HG03558 (cell line): ENCODE data around the gene MCC.
"Not testable (repeated sequence)": the region's sequence is repeated elsewhere in the genome, so short reads cannot be mapped to it uniquely, and the experiment has no call there.

Source experiments
- ATAC-seq: cut with Tn5 transposase; IDR thresholded peaks from one replicate; pipeline ENCODE4 v1.9.1; 2021; ENCODE audit warnings: moderate number of reproducible peaks; ENCODE audit not compliant: unreplicated experiment; ENCODE audit errors: extremely low read depth

Gene MCC

DNA sequence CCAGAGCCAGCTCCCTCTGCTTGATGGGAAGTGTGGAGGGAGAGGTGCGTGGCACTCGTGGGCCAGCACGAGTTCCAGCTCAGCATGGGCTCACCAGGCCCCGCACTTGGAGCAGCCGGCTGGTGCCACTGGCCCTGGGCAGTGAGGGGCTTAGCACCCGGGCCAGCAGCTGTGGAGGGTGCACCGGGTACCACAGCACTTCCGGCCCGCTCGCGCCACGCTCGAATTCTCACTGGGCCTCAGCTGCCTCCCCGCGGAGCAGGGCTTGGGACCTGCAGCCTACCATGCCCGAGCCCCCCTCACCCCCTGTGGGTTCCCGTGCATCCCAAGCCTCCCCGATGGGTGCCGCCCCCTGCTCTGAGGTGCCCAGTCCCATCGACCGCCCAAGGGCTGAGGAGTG lies 413.2 kb downstream of the MCC start:
- no peak for ATAC-seq

DNA sequence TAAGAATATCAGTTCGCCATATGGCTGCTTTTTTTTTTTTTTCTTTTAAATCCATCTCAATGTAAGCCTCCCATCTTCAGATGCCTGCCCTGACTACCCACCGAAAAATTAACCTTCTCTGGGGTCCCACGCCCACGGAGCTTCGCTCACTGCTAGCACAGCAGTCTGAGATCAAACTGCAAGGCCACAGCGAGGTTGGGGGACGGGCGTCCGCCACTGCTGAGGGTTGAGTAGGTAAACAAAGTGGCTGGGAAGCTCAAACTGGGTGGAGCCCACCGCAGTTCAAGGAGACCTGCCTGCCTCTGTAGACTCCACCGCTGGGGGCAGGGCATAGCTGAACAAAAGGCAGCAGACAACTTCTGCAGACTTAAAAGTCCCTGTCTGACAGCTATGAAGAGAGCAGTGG lies 414.6 kb downstream of the MCC start:
- not testable (repeated sequence) for ATAC-seq

DNA sequence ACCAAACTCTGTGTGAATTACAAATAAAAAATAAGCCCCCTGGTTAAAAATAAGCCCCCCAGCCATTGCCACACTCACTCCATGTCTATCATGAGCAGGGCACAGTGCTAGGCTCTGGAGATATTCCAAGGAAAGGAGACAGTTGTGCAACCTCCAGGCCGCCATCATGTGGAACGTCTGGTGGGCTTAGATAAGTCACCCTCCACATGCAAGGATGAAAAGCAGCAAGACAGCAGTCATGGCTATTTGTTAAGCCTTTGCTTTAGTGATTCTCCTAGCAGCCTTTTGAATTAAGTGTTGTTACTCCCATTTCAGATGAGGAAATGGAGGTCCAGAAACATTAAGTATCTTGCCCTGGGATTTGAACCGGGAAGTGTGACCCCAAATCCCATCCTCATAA lies 416.9 kb downstream of the MCC start:
- ATAC-seq: no peak

DNA sequence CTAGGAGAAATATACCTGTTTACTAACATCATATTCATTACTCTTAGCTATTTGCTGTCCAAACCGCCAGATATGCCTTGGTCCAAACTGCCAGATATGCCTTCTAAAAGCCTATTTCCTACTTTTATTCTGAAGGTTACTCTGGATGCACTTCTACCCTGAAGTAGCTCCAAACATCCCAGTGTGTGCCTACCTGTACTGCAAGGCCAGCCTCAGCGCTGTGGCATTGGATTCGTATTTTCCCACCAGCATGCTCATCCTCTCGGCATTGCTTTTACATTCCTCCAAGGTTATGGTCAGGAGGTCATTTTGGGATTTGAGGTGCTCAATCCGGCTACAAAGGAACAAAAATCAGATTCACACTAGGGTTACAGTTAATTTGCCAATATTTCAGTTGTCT lies 417.4 kb downstream of the MCC start:
- no peak for ATAC-seq

DNA sequence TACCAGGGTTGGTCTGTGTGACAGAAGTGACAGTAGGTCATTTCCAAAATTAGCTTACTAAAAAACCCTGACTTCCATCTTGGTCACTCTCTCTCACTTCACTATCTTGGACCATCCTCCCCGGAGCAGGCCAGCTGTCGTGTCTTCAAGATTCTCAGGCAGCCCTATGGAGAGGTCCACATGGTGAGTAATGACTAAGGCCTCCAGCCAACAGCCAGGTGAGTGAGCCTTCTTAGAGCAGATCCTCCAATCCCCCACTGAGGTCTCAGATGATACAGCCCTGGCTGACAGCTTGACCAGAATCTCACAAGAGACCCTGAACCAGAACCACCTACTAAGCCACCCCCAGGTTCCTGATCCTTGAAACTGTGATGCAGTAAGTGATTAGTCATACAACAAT lies 419.7 kb downstream of the MCC start:
- no peak for ATAC-seq

DNA sequence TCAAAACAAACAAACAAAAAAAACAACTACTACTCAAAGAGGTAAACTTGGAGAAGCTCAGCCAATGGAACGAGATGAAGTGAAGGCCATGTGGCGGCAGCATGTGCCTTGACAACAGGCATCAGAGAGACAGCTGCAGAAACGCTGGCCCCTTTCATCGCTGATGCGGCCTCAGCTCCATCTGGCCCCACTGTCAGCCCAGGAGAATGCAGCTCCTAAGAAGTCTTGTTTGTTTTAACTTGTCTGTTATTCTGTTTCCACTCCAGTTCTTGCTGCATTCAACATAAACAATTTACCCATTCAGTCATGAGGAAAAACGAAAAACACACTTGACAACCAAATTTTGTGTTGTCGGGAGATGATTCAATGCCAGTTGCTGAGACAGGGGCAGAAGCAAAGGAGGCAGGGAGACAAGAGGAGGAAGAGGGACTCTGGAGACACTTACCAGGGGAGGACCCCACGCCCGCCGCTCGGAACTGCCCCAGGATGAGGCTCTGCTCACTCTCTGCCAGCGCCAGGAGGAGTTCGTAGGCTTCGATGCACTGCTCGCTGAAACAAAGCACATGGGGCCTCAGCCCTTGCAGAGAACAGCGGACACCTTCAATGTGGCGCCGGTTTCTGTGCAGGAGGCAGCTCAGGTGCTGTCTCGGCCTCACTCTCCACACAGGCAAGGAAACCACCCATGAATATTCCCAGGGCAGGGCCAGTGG lies 420.5 kb downstream of the MCC start:
- ATAC-seq: no peak

DNA sequence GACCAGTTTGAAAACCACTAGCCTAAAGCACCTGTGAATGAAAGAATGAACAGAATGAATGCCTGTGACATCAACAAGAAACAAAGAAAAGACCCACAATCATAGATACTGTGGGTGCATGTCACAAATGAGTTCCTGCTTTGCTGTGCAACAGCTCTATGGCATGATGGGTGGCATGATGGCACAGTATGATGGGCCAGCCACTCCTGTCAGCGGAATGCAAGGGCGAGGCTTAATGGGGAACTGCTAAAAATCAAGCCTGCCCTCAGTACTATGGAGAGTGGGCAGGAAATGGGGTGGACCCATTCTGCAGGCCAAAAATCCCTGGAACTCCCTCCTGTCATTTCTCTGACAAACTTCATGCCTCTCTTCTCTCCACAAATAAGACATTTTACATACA lies 422.6 kb downstream of the MCC start:
- no peak for ATAC-seq

DNA sequence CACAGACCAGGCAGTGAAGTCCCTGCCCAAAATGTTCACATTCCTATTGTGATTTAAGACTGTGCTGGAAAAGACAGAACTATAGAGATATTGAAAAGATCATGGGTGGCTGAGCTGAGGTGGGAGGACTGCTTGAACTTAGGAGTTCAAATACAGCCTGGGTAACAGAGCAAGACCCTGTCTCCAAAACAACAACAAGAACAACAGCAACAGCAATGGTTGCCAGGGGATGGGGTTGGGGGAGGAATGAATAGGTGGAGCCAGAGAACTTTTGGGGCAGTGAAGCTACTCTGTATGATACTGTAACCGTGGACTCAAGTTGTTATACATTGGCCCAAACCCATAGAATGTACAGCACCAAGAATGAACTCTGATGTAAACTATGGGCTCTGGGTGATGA lies 423.4 kb downstream of the MCC start:
- no peak for ATAC-seq

DNA sequence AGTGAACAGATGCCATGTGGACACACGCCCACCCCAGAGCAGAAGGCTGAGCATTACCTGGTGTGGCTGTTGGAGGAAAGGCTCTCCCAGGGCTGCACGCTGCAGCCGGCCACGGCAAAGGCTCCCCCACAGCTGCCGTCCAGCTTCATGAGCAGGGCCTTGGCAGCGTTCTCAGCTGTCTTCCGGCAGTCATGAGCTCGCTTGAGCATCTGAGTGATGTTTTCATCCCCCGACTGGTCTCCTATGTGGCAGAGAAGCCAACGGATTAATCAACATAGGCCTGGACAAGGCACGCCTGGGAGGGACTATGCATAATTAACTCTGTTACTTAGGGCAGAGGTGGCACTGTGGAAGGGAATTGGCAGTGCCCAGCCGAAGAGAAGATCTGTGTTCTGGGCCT lies 424.3 kb downstream of the MCC start:
- ATAC-seq: no peak

DNA sequence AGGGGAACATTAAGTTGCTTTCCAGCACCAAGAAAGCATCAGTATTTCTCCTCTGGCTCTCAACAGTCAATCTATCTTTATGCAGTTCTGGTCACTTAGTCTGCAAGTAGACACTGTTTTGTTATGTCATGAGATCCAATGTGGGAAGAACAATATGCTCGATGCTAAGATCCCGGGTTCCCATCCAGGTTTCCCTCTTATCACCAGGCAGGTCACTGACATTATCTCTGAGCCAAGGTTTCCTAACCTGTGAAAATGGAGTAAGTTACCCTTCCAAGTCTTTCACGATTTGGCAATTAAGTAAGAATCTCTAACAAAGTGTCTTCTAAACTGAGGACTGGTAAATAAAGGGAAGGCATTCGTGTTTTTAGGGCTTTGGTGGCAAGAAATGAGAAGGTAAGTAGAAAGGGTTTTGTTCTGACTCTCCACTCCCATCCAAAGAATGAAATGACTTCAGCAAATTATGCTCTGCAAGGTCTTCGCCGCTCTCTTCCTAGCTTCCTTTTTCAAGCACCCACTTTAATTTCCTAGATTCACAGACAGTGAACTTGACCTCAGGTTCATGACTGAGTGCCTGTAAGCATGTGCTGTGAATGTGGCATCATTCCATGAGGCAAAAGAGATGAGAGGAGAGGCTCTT lies 425.3 kb downstream of the MCC start:
- no peak for ATAC-seq

DNA sequence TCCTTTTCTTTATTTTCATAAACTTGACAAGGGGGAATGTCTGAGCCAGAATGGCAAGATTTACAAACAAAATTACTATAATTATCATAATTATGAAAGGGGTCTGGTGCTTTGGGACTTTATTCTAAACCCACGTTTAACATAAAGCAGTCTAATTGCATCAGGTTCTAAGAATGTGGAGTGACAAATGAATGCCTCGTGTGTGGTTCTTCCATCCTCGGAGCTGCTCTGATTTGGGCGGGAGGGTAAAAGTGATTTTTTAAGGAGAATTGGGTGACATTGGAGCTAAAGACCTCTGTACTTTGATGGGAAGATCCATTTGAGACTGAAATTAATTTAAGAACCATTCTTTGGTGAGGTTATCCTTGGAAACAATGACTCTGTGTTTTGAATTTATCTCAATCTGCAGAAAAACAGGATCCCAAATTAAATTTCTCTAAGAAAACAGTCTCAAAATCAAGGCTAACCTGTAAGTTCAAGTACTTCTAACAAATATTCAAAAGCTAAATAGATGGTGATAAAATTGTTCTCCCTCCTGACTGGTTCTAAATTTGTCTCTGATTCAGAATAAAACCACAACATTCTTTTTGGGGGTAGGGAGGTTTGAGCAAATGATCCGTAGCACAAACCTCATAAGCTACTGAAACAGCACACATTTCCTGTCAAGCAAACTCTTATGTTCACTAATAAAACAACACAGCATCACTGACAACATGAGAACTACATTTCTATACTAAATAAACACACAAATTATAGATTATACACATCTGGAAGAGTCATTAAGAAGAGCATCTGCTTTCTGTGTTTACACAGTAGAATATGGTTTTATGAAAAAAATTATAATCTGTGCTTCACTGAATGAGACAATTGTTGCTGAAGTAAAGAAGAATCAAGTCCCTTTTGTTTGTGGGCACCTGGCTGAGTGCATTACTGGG lies 426.1 kb downstream of the MCC start:
- ATAC-seq: no peak

DNA sequence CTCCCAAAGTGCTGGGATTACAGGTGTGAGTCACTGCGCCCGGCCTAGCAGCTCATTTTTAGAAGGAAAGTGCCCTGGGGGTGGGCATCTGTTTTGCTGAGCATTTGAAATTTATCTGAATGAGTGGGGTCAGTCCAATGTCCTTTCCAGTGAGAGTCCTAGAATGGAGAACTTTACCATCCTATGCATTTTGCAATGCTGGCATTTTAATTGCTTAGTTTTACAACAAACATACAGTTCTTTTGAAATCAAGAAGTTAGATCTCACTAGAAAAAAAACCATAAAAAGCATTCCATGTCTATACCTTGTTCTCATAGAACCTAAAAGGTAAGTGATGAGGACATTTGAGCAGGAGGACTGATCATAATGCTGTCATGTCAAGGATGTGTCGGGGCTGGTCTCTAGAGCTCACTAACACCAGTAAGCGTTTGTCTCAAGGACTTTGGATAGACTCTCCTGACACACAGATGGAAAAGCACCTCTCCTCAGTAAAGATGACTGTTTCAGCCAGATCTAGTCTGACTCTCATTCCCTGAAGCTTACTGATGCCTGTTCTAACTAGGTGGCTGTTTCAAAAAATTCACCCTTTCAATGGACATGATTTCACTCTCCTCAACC lies 427.7 kb downstream of the MCC start:
- ATAC-seq: no peak

DNA sequence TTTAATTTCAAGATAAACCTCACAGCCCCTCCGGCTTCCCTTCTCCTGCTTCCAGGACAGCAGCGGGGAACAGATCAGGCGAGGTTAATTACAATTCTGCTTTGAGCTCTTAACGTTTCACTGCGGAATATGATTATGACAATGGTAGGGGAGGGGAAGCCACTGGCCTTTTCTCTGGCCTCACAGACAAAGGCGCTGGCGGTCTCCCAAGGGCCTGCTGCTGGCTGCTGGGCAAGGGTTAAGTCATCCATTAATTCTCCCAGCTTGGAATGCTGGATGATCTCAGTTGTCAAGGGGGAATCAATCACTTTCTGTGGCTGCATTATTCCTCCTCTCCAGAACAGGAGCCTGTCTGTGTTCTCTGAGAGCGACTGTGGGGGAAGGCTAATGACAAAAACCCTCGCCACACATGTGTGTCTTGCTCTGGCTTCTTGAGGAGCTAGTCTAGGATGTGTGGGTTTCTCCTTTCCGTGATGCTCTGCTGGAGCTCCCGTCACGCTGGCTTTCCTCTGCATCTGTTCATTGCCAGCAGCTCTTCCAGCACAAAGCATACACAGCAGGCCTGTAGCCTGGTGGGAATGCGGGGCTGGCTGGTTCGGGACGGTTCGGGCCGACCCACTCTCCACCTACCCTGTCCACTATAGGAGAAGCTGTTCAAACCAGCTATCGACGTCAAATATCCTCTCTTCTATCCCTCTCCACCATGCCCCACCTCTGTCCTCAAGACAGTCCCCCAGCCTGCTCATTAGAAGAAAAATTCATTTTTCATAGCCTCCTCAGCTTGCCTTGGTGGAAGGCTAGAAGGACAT lies 428.8 kb downstream of the MCC start:
- no peak for ATAC-seq

DNA sequence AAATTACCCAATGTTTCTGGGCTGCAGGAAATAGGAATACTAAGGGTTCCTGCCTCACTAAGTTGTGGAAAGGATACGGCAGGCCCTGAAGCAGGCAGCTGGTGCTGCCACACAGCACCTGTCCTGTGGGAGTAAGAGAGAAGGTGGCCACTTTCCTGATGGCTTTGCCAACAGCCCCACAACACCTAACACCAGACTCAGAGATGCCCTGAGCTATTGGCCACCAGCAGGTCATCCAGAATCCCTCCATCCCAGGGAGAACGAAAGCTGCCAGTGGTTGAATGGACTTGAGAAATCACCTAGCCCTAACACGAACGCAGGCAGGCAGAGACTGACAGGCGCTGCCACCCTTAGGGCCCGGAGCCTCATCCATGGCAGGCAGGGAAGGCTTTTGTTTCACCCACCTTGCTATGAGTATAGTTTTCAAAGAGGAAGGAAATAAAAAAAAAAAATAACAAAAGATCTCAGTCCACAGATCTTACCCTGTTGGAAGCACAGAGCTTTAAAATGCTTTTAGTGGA lies 429.5 kb downstream of the MCC start:
- no peak for ATAC-seq

DNA sequence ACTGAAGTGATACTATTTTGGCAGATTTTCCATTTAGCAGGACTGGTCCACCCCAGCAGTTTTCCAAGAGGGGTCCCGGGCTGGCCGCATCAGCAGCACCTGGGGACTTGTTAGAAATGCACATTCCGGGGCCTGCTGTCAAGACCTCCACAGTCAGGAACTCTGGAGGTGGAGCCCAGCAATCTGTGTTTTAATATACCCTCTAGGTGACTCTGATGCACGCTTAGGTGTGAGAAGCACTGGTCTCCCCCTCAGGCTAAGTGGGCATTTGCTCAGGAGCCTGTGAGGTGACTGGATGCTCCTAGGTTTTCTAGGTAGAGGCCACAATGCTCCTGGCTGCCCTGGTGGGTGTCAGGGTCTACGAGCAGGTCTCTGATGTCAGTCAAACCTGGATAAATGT lies 430.0 kb downstream of the MCC start:
- no peak for ATAC-seq

DNA sequence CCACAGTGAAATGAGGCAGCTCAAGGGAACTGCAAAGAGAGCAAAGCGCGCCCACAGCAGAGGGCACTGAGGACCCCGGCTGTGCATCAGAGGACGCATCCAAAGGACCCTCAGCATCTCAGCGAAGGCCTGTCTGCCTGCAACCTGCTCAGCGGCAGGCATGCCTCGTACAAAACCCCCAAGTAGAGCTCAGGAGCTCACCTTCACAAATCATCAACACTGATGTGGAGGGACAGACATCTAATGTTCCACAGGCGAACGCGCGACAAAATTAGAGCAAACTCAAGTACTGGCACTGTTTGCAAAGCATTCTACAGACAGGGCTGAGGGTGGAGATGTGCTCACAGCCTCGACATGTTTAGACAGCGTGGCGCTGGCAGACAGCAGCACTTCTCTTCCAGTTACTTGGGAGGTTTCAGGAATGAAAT lies 430.7 kb downstream of the MCC start:
- no peak for ATAC-seq

DNA sequence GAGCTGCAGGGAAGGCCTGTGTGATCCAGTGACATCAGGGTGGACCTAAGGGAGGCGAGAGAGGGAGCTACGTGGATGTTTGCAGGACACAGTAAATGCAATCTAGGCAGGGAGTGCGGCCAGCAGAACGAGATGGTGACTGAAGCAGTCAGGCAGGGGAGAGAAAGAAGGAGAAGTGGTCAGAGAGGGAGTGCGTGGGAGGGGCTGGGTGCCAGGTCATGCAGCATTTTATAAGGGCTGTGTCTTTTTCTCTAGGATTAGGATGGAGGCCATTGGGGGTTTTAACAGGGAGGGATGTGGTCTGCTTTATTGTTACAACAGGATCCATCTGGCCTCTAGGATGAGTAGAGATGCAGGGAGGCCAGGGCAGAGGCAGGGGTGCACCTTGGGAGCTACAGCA lies 431.3 kb downstream of the MCC start:
- no peak for ATAC-seq

DNA sequence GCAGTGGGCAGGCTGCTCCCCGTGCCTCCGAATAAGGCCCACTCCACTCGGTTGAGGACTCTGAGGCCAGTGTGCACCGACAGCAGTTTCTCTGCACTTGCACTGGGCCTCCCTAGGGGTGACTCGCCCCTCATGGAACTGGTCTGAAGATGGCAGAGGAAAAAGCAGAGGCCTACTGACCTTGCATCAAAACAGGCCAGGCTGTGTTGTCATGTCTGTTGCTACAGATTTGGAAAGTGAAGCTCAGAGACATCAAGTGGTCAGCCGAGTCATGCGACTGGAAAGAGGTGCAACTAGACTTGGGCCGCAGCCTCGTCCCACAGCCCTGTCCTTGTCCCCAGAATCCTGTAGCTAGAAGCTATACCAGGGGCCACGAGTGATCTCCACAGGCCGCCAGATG lies 433.4 kb downstream of the MCC start:
- no peak for ATAC-seq

DNA sequence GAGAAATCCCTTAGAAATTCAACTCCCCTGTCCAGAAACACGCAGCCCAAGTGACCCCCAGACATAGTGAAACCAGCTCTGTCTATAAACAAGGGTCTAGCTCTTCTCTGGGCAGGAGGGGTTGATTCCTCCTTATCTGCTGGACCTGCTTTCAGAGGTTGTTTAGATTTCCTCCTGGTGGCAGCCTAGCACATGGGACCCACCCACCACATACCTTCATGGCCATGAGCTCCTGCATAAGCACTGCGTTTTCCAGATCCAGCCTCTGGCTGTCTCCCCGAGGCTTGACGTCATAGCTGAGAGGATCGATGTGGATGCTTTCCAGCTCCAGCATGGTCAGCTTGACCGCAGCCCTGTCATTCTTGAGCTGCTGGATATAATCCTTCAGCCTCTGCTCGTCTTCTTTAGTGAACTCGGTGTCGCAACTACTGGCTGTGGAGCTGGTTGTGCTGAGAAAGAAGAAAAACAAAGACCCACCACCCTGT lies 434.7 kb downstream of the MCC start:
- ATAC-seq: no peak
